HL-60 (cell line): Measurements from ENCODE around the gene ANLN.
"Not testable (repeated sequence)": the region's sequence is repeated elsewhere in the genome, so short reads cannot be mapped to it uniquely, and the experiment has no call there.

Experiments used
- DNase-seq, 2 experiments: peaks; one replicate each; pipeline ENCODE4 v3.0.0-alpha.2; 2010 to 2020; ENCODE audit warnings: low read depth in 1 of 2, low spot score in 1 of 2
- H3K27ac ChIP-seq: fragments of 250-450 bp; sonication (Bioruptor Pico); replicated peaks from 2 replicates; pipeline ENCODE4 v1.5.1; 2020; ENCODE audit warnings: mild to moderate bottlenecking, moderate library complexity
- H3K27me3 ChIP-seq: fragments of 250-450 bp; sonication (Bioruptor Pico); 2 replicates; pipeline ENCODE4 v1.5.1; 2021; ENCODE audit warnings: mild to moderate bottlenecking, moderate library complexity; ENCODE audit not compliant: insufficient read depth, poor library complexity, severe bottlenecking
- H3K4me3 ChIP-seq: replicated peaks from 2 replicates; pipeline ENCODE4 v1.5.1; 2011; ENCODE audit warnings: mild to moderate bottlenecking, control low read depth, low read length; ENCODE audit not compliant: insufficient read depth
- GABPA ChIP-seq: IDR thresholded peaks from 2 replicates; pipeline ENCODE4 v1.6.1; 2012; ENCODE audit warnings: low read depth
- POLR2AphosphoS5 ChIP-seq: IDR thresholded peaks from 2 replicates; pipeline ENCODE4 v1.6.1; 2012; ENCODE audit warnings: low read depth
- SPI1 ChIP-seq: IDR thresholded peaks from 2 replicates; pipeline ENCODE4 v1.6.1; 2012; ENCODE audit warnings: low read depth, mild to moderate bottlenecking, borderline replicate concordance
- TF ChIP-seq, protein P1 (sequence below): IDR thresholded peaks from 2 replicates; pipeline ENCODE4 v1.6.1; 2012; ENCODE audit warnings: low read depth; ENCODE audit not compliant: insufficient replicate concordance
- TF ChIP-seq, protein P2 (sequence below): IDR thresholded peaks from one replicate; pipeline ENCODE4 v1.5.1; 2011; ENCODE audit warnings: low read length, control low read depth, inconsistent platforms; ENCODE audit not compliant: insufficient read depth

ANLN gene

DNA sequence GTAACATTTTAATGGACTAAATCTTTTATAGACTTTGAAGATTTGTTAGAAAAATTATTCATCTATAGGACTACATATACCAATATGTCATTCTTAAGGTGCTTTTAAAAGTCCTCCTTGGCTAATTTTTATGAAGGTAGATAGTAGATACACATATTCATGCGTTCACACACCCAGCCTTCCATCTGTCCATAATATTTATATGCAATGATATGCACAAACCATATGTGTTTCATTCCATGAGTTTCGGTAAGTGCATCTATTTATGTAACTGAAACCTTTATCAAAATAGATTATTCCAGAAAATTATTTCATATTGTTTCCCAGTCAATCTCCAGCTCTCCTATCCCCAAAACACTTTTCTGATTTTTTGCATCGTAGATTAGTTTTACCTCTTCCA lies 101.7 kb downstream of the ANLN start:
- TF ChIP-seq, protein P1, sequence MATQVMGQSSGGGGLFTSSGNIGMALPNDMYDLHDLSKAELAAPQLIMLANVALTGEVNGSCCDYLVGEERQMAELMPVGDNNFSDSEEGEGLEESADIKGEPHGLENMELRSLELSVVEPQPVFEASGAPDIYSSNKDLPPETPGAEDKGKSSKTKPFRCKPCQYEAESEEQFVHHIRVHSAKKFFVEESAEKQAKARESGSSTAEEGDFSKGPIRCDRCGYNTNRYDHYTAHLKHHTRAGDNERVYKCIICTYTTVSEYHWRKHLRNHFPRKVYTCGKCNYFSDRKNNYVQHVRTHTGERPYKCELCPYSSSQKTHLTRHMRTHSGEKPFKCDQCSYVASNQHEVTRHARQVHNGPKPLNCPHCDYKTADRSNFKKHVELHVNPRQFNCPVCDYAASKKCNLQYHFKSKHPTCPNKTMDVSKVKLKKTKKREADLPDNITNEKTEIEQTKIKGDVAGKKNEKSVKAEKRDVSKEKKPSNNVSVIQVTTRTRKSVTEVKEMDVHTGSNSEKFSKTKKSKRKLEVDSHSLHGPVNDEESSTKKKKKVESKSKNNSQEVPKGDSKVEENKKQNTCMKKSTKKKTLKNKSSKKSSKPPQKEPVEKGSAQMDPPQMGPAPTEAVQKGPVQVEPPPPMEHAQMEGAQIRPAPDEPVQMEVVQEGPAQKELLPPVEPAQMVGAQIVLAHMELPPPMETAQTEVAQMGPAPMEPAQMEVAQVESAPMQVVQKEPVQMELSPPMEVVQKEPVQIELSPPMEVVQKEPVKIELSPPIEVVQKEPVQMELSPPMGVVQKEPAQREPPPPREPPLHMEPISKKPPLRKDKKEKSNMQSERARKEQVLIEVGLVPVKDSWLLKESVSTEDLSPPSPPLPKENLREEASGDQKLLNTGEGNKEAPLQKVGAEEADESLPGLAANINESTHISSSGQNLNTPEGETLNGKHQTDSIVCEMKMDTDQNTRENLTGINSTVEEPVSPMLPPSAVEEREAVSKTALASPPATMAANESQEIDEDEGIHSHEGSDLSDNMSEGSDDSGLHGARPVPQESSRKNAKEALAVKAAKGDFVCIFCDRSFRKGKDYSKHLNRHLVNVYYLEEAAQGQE = no peak
- TF ChIP-seq GABPA (no peak), POLR2AphosphoS5 (no peak), SPI1 (no peak)
- TF ChIP-seq, protein P2, sequence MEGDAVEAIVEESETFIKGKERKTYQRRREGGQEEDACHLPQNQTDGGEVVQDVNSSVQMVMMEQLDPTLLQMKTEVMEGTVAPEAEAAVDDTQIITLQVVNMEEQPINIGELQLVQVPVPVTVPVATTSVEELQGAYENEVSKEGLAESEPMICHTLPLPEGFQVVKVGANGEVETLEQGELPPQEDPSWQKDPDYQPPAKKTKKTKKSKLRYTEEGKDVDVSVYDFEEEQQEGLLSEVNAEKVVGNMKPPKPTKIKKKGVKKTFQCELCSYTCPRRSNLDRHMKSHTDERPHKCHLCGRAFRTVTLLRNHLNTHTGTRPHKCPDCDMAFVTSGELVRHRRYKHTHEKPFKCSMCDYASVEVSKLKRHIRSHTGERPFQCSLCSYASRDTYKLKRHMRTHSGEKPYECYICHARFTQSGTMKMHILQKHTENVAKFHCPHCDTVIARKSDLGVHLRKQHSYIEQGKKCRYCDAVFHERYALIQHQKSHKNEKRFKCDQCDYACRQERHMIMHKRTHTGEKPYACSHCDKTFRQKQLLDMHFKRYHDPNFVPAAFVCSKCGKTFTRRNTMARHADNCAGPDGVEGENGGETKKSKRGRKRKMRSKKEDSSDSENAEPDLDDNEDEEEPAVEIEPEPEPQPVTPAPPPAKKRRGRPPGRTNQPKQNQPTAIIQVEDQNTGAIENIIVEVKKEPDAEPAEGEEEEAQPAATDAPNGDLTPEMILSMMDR = no peak
- DNase-seq = no peak
- H3K27ac ChIP-seq = no peak overlapping the region
- no peak overlapping the region for H3K4me3 ChIP-seq
- H3K27me3 ChIP-seq = no peaks in the 10 kb centered on the region

DNA sequence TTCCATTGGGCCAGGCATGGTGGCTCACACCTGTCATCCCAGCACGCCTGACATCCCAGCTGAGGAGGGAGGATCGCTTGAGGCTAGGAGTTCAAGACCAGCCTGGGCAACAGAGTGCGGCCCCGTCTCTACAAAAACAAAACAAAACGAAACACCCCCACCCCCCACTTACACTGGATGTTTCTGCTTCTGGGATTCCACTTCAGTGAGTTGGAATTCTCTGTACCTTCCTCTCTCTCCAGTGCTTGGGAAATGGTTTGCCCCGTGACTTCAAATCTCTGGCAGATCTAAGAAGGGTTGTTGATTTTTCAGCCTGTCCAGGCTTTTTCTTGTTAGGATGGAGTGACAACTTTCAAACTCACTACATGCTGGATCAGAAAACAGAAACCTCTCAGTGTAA lies 106.9 kb downstream of the ANLN start:
- Histone ChIP-seq H3K4me3 (no peak overlapping the region), H3K27ac (no peak overlapping the region), H3K27me3 (no peaks in the 10 kb centered on the region)
- no peak for DNase-seq
- TF ChIP-seq POLR2AphosphoS5 = no peak
- TF ChIP-seq, protein P2 = no peak
- TF ChIP-seq, protein P1 = no peak
- no peak for TF ChIP-seq GABPA
- TF ChIP-seq SPI1 = no peak

DNA sequence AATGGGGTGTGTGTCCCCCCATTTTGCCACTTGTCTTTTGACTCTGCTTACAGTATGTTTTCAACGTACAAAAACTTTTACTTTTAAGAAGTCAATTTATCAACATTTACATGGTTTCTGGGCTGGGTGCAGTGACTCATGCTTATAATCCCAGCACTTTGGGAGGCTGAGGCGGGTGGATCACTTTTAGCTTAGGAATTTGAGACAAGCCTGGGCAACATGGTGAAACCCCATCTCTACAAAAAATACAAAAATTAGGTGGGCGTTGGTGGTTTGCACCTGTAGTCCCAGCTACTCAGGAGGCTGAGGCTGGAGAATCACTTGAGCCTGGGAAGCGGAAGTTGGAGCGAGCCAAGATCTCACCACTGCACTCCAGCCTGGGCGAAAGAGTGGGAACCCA lies 107.5 kb downstream of the ANLN start:
- DNase-seq = not testable (repeated sequence)

DNA sequence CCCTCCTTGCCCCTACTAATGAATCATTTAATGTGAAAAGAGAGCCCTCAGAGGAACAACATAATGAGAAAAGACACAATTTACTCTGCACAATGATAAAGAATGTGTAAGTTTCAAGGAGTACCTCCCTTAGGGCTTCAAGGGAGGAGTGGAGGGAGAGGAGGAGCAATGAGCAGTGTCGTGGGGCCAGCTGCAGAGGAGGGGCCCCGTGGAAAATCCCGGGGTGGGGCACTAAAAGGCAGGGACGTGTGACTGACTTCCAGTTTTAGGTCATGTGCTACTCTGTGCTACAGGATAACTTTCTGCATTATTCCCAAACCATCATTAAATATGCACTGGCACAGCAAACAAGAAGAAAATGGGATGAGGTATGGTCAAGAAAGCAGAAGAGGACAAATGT lies 108.1 kb downstream of the ANLN start:
- TF ChIP-seq, protein P2 = no peak
- TF ChIP-seq POLR2AphosphoS5 = no peak
- TF ChIP-seq, protein P1 = no peak
- no peak for TF ChIP-seq GABPA
- no peak for DNase-seq
- Histone ChIP-seq H3K27me3 (no peaks in the 10 kb centered on the region), H3K27ac (no peak overlapping the region), H3K4me3 (no peak overlapping the region)

More for the DNA sequence above, 107.5 kb downstream of the ANLN start:
- H3K4me3 ChIP-seq, H3K27me3 ChIP-seq, H3K27ac ChIP-seq: not testable (repeated sequence)
